Astrocyte (in vitro differentiated cells and primary cell): ENCODE data around the gene TNFRSF1A. TPM values are rescaled to one million over a fixed set of nuclear protein-coding genes. Genes with fewer than 3 reads are reported as not detected.
A peak's percentile ranks its signal among the peaks of the same experiment; 100 is the strongest.

Source experiments
- DNase-seq: peaks from one replicate; pipeline ENCODE4 v3.0.0-alpha.2; 2010; ENCODE audit warnings: low read depth
- FAIRE-seq: peaks from 2 replicates; lab custom pipeline; 2011; peaks lifted over from hg19 to GRCh38; lab: Jason Lieb, UNC
- H2AFZ ChIP-seq: 2 replicates; pipeline ENCODE4 v1.6.0; 2012; ENCODE audit warnings: low read depth, low read length, inconsistent platforms
- H3K27ac ChIP-seq: 2 replicates; pipeline ENCODE4 v1.5.1; 2011; ENCODE audit warnings: low read depth, low read length, inconsistent platforms
- H3K27me3 ChIP-seq: 2 replicates; pipeline ENCODE4 v1.6.0; 2011; ENCODE audit warnings: low read length, inconsistent platforms; ENCODE audit not compliant: insufficient read depth
- H3K36me3 ChIP-seq: 2 replicates; pipeline ENCODE4 v1.5.1; 2011; ENCODE audit warnings: low read length, inconsistent platforms; ENCODE audit not compliant: insufficient read depth
- H3K4me1 ChIP-seq: 2 replicates; pipeline ENCODE4 v1.5.1; 2011; ENCODE audit warnings: low read length, inconsistent platforms; ENCODE audit not compliant: insufficient read depth
- H3K4me2 ChIP-seq: 2 replicates; pipeline ENCODE4 v1.6.0; 2012; ENCODE audit warnings: low read length, inconsistent platforms
- H3K4me3 ChIP-seq: 2 replicates; pipeline ENCODE4 v1.5.1; 2011; ENCODE audit warnings: low read depth, mild to moderate bottlenecking, low read length, inconsistent platforms; ENCODE audit not compliant: insufficient read depth
- H3K79me2 ChIP-seq: 2 replicates; pipeline ENCODE4 v1.6.0; 2012; ENCODE audit warnings: mild to moderate bottlenecking, low read length, inconsistent platforms; ENCODE audit not compliant: insufficient read depth
- H3K9ac ChIP-seq: 2 replicates; pipeline ENCODE4 v1.6.0; 2012; ENCODE audit warnings: mild to moderate bottlenecking, low read length, inconsistent platforms
- H3K9me3 ChIP-seq: 2 replicates; pipeline ENCODE4 v1.5.1; 2012; ENCODE audit warnings: low read depth, mild to moderate bottlenecking, low read length, inconsistent platforms; ENCODE audit not compliant: insufficient read depth
- H4K20me1 ChIP-seq: 2 replicates; pipeline ENCODE4 v1.6.0; 2012; ENCODE audit warnings: low read length, inconsistent platforms; ENCODE audit not compliant: insufficient read depth
- H3K27ac Mint-ChIP-seq: one replicate; pipeline ENCODE4 v1.8.0; 2021; ENCODE audit warnings: mild to moderate bottlenecking, mixed read lengths; ENCODE audit not compliant: unreplicated experiment
- H3K27me3 Mint-ChIP-seq: one replicate; pipeline ENCODE4 v1.8.0; 2021; ENCODE audit warnings: low read depth, mixed read lengths; ENCODE audit not compliant: unreplicated experiment
- H3K36me3 Mint-ChIP-seq: one replicate; pipeline ENCODE4 v1.8.0; 2021; ENCODE audit warnings: low read depth, mixed read lengths; ENCODE audit not compliant: unreplicated experiment
- H3K4me1 Mint-ChIP-seq: one replicate; pipeline ENCODE4 v1.8.0; 2021; ENCODE audit warnings: low read depth, mixed read lengths; ENCODE audit not compliant: unreplicated experiment
- H3K4me3 Mint-ChIP-seq: one replicate; pipeline ENCODE4 v1.8.0; 2021; ENCODE audit warnings: mild to moderate bottlenecking, moderate library complexity, mixed read lengths; ENCODE audit not compliant: unreplicated experiment
- H3K9me3 Mint-ChIP-seq: one replicate; pipeline ENCODE4 v1.8.0; 2021; ENCODE audit warnings: mild to moderate bottlenecking, mixed read lengths; ENCODE audit not compliant: unreplicated experiment
- EZH2 ChIP-seq: IDR thresholded peaks from 2 replicates; pipeline ENCODE4 v1.6.1; 2012; ENCODE audit warnings: mild to moderate bottlenecking, low read length, inconsistent platforms; ENCODE audit not compliant: insufficient read depth
- total RNA-seq: library from RNA; stranded (reverse); gene quantifications from 2 replicates; pipeline ENCODE4 v1.2.1, GENCODE V29; 2021
- TF ChIP-seq, protein P1 (sequence below): IDR thresholded peaks from 2 replicates; pipeline ENCODE4 v1.5.1; 2011; ENCODE audit warnings: low read depth, mild to moderate bottlenecking, inconsistent platforms, low read length, moderate library complexity; ENCODE audit not compliant: insufficient read depth

Gene TNFRSF1A
- total RNA-seq, 1 donor from 2014 or later: 118 TPM

DNA sequence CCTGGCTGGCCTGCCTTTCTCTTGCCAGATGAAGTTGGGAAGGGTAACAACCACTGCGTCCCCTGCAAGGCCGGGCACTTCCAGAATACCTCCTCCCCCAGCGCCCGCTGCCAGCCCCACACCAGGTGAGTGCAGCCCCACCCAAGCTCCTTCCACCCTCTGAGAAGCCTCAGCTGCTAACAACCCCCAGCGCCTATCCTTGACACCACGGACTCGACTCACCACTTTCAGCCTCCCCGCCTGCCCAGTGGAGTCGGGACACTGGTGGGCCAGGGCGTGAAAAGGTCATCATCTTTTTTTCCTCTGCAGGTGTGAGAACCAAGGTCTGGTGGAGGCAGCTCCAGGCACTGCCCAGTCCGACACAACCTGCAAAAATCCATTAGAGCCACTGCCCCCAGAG lies 44.2 kb upstream of the TNFRSF1A start:
- Histone ChIP-seq H3K4me2 (no peak overlapping the region), H3K79me2 (peaks cover 8% of the 10 kb centered on the region)
- no peak overlapping the region for H3K27ac Mint-ChIP-seq

GRCh38 chr12:6384499-6385436 lies 42.9 kb upstream of the TNFRSF1A start:
- Histone ChIP-seq H3K4me3 (peak overlapping the region; percentile 32), H3K9me3 (no peaks in the 10 kb centered on the region), H3K27me3 (no peaks in the 10 kb centered on the region), H3K4me1 (peaks cover 17% of the 10 kb centered on the region), H3K9ac (peak overlapping the region; percentile 75), H3K4me2 (peak overlapping the region; percentile 80), H3K79me2 (peaks cover 8% of the 10 kb centered on the region), H3K27ac (peak overlapping the region; percentile 50), H4K20me1 (no peaks in the 10 kb centered on the region), H2AFZ (peak overlapping the region; percentile 85), H3K36me3 (no peaks in the 10 kb centered on the region)
- H3K36me3 Mint-ChIP-seq: no peaks in the 10 kb centered on the region
- H3K4me1 Mint-ChIP-seq: no peaks in the 10 kb centered on the region
- DNase-seq: no peak
- TF ChIP-seq, protein P1, sequence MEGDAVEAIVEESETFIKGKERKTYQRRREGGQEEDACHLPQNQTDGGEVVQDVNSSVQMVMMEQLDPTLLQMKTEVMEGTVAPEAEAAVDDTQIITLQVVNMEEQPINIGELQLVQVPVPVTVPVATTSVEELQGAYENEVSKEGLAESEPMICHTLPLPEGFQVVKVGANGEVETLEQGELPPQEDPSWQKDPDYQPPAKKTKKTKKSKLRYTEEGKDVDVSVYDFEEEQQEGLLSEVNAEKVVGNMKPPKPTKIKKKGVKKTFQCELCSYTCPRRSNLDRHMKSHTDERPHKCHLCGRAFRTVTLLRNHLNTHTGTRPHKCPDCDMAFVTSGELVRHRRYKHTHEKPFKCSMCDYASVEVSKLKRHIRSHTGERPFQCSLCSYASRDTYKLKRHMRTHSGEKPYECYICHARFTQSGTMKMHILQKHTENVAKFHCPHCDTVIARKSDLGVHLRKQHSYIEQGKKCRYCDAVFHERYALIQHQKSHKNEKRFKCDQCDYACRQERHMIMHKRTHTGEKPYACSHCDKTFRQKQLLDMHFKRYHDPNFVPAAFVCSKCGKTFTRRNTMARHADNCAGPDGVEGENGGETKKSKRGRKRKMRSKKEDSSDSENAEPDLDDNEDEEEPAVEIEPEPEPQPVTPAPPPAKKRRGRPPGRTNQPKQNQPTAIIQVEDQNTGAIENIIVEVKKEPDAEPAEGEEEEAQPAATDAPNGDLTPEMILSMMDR: no peak
- no peak for TF ChIP-seq EZH2
- FAIRE-seq: no peak
- H3K27me3 Mint-ChIP-seq: peaks cover 35% of the 10 kb centered on the region
- H3K9me3 Mint-ChIP-seq: no peaks in the 10 kb centered on the region
- H3K4me3 Mint-ChIP-seq: no peak overlapping the region
- no peak overlapping the region for H3K27ac Mint-ChIP-seq

More for the DNA sequence above, 44.2 kb upstream of the TNFRSF1A start:
- H3K9me3 ChIP-seq: no peaks in the 10 kb centered on the region
- H4K20me1 ChIP-seq: no peaks in the 10 kb centered on the region
- H3K36me3 ChIP-seq: no peaks in the 10 kb centered on the region
- Mint-ChIP-seq H3K9me3 (no peaks in the 10 kb centered on the region), H3K4me3 (no peak overlapping the region), H3K4me1 (no peaks in the 10 kb centered on the region), H3K36me3 (no peaks in the 10 kb centered on the region), H3K27me3 (peaks cover 36% of the 10 kb centered on the region)
- H3K4me3 ChIP-seq: no peak overlapping the region
- H3K27me3 ChIP-seq: no peaks in the 10 kb centered on the region
- no peak overlapping the region for H3K27ac ChIP-seq
- no peak overlapping the region for H3K9ac ChIP-seq
- no peak for FAIRE-seq
- no peak for DNase-seq
- TF ChIP-seq, protein P1: no peak
- no peak for TF ChIP-seq EZH2
- no peak overlapping the region for H2AFZ ChIP-seq
- H3K4me1 ChIP-seq: peaks cover 17% of the 10 kb centered on the region
